ENCODE results near the gene ITM2C. TPM values are rescaled to one million over a fixed set of nuclear protein-coding genes. Genes with fewer than 3 reads are reported as not detected.

The ITM2C gene
- total RNA-seq, 2 experiments from 2014 or later: 19.8 to 21.5 TPM

DNA sequence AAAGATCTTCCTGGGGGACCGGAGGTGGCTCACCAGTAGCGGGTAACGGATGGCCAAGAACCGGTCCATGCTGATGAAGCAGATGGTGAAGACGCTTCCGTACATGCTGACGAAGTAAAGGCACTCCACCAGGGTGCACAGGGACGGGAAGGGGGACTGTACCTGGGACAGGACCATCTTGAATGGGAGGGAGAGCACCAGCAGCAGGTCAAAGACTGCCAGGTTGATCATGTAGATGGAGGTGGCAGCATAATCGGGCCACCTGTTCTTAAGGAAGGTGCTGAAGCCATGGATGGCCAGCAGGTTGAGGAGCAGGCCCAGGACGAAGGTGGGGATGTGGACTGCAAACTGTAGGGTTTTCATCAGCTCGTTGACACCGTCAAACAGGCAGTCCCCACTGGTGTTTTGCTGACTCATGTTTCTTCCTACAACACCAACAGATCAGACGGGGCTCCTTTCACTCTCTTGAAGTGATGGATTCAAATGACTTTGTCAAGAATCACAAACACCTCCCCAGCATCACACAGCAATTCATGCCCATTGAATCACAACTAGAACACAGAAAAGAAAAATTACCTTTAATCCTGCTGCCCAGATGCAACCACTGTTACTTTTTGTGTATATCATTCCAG is 45.9 kb downstream of the ITM2C start:
- peak in 1 of 14 experiments; percentile 20 for DNase-seq
- H3K9me3 Mint-ChIP-seq: no peaks in the 10 kb centered on the region
- no peaks in the 10 kb centered on the region for H3K27me3 ChIP-seq (ENCODE audit: control insufficient read depth in 1 of 2, insufficient read depth in 2 of 2, low read length in 2 of 2)
- H3K27ac Mint-ChIP-seq: no peak overlapping the region
- H3K36me3 ChIP-seq (ENCODE audit: insufficient read depth, low read length): peaks cover 20% of the 10 kb centered on the region
- H3K9me3 ChIP-seq (ENCODE audit: control insufficient read depth in 1 of 2, insufficient read depth in 1 of 2, low read length in 2 of 2): no peaks in the 10 kb centered on the region
- no peak for ATAC-seq (ENCODE audit: poor library complexity)
- ChIA-PET CTCF (no interaction called here), POLR2A (no interaction called here)
- TF ChIP-seq, protein P1, sequence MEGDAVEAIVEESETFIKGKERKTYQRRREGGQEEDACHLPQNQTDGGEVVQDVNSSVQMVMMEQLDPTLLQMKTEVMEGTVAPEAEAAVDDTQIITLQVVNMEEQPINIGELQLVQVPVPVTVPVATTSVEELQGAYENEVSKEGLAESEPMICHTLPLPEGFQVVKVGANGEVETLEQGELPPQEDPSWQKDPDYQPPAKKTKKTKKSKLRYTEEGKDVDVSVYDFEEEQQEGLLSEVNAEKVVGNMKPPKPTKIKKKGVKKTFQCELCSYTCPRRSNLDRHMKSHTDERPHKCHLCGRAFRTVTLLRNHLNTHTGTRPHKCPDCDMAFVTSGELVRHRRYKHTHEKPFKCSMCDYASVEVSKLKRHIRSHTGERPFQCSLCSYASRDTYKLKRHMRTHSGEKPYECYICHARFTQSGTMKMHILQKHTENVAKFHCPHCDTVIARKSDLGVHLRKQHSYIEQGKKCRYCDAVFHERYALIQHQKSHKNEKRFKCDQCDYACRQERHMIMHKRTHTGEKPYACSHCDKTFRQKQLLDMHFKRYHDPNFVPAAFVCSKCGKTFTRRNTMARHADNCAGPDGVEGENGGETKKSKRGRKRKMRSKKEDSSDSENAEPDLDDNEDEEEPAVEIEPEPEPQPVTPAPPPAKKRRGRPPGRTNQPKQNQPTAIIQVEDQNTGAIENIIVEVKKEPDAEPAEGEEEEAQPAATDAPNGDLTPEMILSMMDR (IDR thresholded peaks at IDR 0.05): no peak
- H3K27ac ChIP-seq (ENCODE audit: low read depth in 1 of 2, low read length in 2 of 2): no peak overlapping the region
- H3K4me1 ChIP-seq (ENCODE audit: insufficient read depth, low read length): peaks cover 20% of the 10 kb centered on the region
- peaks cover 19% of the 10 kb centered on the region for H3K36me3 Mint-ChIP-seq (ENCODE audit: low read depth)
- no peaks in the 10 kb centered on the region for H3K27me3 Mint-ChIP-seq
- no peak overlapping the region for H3K4me3 ChIP-seq (ENCODE audit: low read length)
- intact Hi-C loops (cut with DNase I, micrococcal nuclease): loop anchor here in 1 of 2 experiments (5.0 kb wide), 2 partner anchors 63 to 83 kb away; no protein-coding TSS in a partner anchor
- peaks cover 24% of the 10 kb centered on the region for H3K4me1 Mint-ChIP-seq (ENCODE audit: low read depth)
- H3K4me3 Mint-ChIP-seq: no peak overlapping the region

DNA sequence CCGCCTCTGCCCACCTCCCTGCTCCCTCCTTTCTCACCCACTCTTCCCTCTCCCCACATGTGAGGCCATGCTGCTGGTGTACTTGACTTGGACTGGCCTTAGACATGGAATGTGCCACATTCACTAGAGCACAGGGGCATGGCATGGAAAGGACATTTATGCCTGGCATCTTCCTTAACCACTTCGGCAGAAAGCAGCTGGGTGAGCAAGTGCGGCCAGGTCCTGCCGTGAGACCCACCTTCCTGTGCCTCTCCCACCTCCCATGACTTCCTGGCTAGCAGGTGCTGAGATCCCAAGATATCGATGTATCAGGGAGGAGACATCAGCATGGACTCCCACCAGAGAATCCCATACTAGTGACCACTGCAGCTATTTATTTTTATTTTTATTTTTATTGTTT is 47.3 kb downstream of the ITM2C start:
- H3K4me1 ChIP-seq (ENCODE audit: insufficient read depth, low read length): peaks cover 11% of the 10 kb centered on the region
- no peaks in the 10 kb centered on the region for H3K9me3 ChIP-seq (ENCODE audit: control insufficient read depth in 1 of 2, insufficient read depth in 1 of 2, low read length in 2 of 2)
- peaks cover 20% of the 10 kb centered on the region for H3K36me3 ChIP-seq (ENCODE audit: insufficient read depth, low read length)
- peaks cover 19% of the 10 kb centered on the region for H3K36me3 Mint-ChIP-seq (ENCODE audit: low read depth)
- intact Hi-C loops (cut with DNase I, micrococcal nuclease): loop anchor here in 1 of 2 experiments (5.0 kb wide), 2 partner anchors 65 to 85 kb away; no protein-coding TSS in a partner anchor
- ChIA-PET POLR2A (no interaction called here), CTCF (interaction anchor here (0.6 to 1.6 kb wide), 4 partner anchors 10 to 75 kb away, joined by 3 to 4 read pairs (median 4); no protein-coding TSS in a partner anchor)
- H3K27ac ChIP-seq (ENCODE audit: low read depth in 1 of 2, low read length in 2 of 2): no peak overlapping the region
- peaks cover 18% of the 10 kb centered on the region for H3K4me1 Mint-ChIP-seq (ENCODE audit: low read depth)
- no peak for ATAC-seq (ENCODE audit: poor library complexity)
- H3K9me3 Mint-ChIP-seq: no peaks in the 10 kb centered on the region
- no peak overlapping the region for H3K4me3 ChIP-seq (ENCODE audit: low read length)
- TF ChIP-seq, protein P1 (IDR thresholded peaks at IDR 0.05): no peak
- no peak overlapping the region for H3K4me3 Mint-ChIP-seq
- H3K27me3 Mint-ChIP-seq: no peaks in the 10 kb centered on the region
- no peak overlapping the region for H3K27ac Mint-ChIP-seq
- no peaks in the 10 kb centered on the region for H3K27me3 ChIP-seq (ENCODE audit: control insufficient read depth in 1 of 2, insufficient read depth in 2 of 2, low read length in 2 of 2)
- peak in 1 of 14 experiments; percentile 14 for DNase-seq

DNA sequence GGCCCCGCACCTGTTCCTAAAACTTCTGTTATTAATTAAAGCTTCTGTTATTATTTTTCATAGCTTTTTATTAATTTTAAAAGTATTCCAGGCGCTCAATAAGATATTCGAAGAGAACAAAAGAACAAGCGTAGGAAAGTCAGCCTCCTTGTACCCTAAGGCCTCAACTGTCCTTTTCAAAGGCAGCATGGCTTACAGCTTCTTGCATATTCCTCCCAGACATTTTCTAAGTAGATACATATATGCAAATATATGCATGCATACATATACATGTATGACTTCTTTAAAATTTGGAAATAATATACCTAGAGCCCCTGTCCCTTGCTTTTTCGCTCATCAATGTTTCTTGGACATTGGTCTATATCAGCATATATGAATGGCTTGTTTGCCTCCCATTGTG is 48.0 kb downstream of the ITM2C start:
- Mint-ChIP-seq H3K27ac (no peak overlapping the region), H3K36me3 (ENCODE audit: low read depth) (peaks cover 19% of the 10 kb centered on the region), H3K4me3 (no peak overlapping the region), H3K4me1 (ENCODE audit: low read depth) (peaks cover 18% of the 10 kb centered on the region), H3K27me3 (no peaks in the 10 kb centered on the region), H3K9me3 (no peaks in the 10 kb centered on the region)
- DNase-seq (no peak), ATAC-seq (ENCODE audit: poor library complexity) (no peak)
- no peak overlapping the region for H3K27ac ChIP-seq (ENCODE audit: low read depth in 1 of 2, low read length in 2 of 2)
- TF ChIP-seq, protein P1 (IDR thresholded peaks at IDR 0.05): no peak
- H3K27me3 ChIP-seq (ENCODE audit: control insufficient read depth in 1 of 2, insufficient read depth in 2 of 2, low read length in 2 of 2): no peaks in the 10 kb centered on the region
- ChIA-PET CTCF (interaction anchor here (1.0 to 1.6 kb wide), 3 partner anchors 11 to 75 kb away, joined by 3 to 4 read pairs (median 4); no protein-coding TSS in a partner anchor), POLR2A (no interaction called here)
- peaks cover 11% of the 10 kb centered on the region for H3K4me1 ChIP-seq (ENCODE audit: insufficient read depth, low read length)
- peaks cover 20% of the 10 kb centered on the region for H3K36me3 ChIP-seq (ENCODE audit: insufficient read depth, low read length)
- intact Hi-C loops (cut with DNase I, micrococcal nuclease): loop anchor here in 1 of 2 experiments (5.0 kb wide), 2 partner anchors 65 to 85 kb away; no protein-coding TSS in a partner anchor
- no peaks in the 10 kb centered on the region for H3K9me3 ChIP-seq (ENCODE audit: control insufficient read depth in 1 of 2, insufficient read depth in 1 of 2, low read length in 2 of 2)
- H3K4me3 ChIP-seq (ENCODE audit: low read length): no peak overlapping the region
